Inflammatory macrophage treated with lipopolysaccharide for 1 hour (primary cell): ENCODE measurements around the gene DCHS2.

ENCODE experiments used
- DNase-seq, 2 donors: peaks; one replicate each; pipeline ENCODE4 v3.0.0-alpha.2; 2020 to 2022

Gene DCHS2

DNA sequence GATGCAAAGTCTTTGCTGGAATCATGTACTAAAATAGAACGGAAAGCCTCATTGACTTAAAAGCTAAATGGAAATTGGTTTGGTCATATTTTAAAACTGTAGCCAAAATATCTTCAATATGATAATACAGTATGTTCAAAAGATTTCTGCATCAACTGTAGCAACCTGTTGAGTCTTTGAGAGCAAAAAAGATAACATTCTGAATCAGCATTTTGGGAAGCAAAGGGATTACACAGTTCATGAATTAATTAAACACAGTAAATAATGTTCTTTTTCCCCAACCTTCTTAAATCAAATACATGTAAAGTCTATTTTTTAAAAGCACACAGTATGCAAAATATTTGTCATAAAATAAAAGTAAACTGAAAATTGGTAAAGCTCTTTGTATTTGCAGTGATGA lies 50.5 kb downstream of the DCHS2 start:
- DNase-seq, result no peak

GRCh38 chr4:154439224-154439623 lies 52.4 kb downstream of the DCHS2 start:
- DNase-seq, result no peak

DNA sequence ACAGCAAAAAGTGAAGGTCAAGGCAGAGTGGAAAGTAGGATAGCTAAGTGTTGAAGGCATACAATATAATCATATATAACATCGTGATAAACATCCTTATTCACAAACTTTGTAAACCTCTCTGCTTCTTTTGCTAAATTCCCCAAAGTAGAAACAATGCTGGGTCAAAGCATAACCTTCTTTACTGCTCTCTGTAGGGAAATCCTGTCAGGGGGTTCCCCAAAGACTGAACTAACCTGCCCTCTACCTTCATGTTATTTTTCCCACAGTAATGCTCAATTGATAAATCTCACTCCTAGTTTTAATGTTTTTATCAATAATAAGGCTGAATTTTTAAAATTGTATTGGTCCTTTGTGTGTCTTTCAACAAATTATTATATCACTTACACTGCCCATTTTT lies 55.7 kb downstream of the DCHS2 start:
- DNase-seq, result no peak

DNA sequence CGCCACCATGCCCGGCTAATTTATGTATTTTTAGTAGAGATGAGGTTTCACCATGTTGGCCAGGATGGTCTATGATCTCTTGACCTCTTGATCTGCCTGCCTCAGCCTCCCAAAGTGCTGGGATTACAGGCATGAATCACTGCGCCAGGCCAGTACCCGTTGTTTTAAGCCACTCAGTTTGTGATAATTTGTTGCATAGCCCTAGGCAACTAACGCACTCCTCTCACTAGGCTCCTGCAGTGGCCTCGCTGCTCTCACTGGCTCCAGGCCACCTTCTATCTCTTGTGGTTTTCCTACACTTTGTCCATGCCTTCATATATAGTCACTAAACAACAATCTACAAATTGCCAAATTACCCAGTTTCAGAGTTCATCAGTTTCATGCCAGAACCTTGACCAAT lies 58.1 kb downstream of the DCHS2 start:
- no peak for DNase-seq

- DNase-seq, result no peak
Observed at GRCh38 chr4:154429176-154429575, 62.4 kb downstream of the DCHS2 start.

- no peak for DNase-seq
Observed at GRCh38 chr4:154427149-154427548, 64.5 kb downstream of the DCHS2 start.

GRCh38 chr4:154425514-154425913 lies 66.1 kb downstream of the DCHS2 start:
- no peak for DNase-seq

DNA sequence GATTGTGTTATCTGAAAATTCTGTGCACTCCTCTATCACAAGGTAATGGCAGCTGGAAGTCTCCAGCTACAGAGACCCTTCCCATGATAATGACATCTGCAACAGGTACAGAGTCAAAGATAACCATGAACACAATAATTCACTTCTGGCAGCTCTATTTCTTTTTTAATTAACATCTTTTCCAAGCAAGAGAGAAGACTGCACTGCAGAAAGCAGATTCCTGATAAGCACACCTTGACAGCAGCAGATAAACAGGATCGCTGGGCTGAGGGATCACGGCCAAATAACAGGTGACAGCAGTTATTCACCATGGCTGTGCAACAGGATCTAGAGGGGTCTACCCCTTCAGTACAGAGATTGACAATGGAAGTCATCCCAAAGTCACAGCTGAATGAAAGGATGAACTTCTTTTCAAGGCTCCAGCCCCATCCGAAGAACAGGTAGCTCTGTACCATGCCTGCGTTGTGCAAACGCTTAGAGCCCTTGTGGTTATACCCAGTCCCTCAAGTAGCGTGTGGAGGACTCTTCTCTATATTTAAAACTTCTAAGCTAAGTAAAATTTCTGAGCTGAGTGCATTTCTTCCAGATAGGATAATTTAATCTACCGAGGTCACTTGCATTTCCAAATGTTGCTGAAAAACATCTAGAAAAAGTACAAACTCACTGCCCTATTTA lies 66.7 kb downstream of the DCHS2 start:
- DNase-seq, result no peak

- no peak for DNase-seq
Observed at GRCh38 chr4:154422152-154422551, 69.4 kb downstream of the DCHS2 start.

DNA sequence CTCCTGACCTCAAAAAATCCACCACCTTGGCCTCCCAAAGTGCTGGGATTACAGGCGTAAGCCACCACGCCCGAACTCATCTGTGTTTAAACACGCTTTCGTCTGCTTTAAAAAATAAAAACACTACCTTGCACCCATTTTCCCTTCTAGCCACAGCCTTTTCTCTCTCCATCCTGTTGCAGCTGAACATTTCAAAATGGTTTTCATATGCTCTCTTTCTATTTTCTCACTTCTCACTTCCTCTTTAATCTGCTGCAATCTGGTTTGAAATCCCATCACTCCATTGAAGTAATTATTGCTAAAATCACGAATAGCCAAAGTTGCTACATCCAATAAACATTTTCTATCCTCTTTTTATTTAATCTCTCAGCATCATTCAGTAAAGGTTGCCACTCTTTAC lies 70.0 kb downstream of the DCHS2 start:
- DNase-seq, result no peak

- no peak for DNase-seq
Observed at GRCh38 chr4:154417373-154417673, 74.3 kb downstream of the DCHS2 start.

GRCh38 chr4:154416190-154416547 lies 75.4 kb downstream of the DCHS2 start:
- DNase-seq, result no peak

- no peak for DNase-seq
Observed at GRCh38 chr4:154415313-154415712, 76.3 kb downstream of the DCHS2 start.

DNA sequence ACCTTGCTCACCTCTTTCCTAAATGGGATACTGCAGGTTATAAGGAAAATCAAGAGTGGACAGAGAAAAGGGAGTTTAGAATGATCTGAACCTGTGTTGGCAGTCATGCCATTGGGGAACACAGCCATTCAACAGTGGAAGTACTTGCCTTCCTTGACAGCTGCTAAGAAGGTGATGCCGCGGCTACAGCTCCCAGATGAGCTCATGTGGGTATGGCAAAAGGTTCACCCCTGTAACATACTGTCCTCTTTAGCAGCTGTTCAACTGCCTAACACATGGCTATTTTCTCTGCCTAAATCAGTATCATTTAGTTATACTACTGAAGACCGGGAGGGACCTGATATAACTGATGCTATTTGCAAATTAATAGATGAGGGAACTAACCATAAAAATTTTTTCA lies 76.8 kb downstream of the DCHS2 start:
- no peak for DNase-seq

GRCh38 chr4:154414371-154414770 lies 77.2 kb downstream of the DCHS2 start:
- DNase-seq, result no peak

- no peak for DNase-seq
Observed at GRCh38 chr4:154407443-154407842, 84.2 kb downstream of the DCHS2 start.

DNA sequence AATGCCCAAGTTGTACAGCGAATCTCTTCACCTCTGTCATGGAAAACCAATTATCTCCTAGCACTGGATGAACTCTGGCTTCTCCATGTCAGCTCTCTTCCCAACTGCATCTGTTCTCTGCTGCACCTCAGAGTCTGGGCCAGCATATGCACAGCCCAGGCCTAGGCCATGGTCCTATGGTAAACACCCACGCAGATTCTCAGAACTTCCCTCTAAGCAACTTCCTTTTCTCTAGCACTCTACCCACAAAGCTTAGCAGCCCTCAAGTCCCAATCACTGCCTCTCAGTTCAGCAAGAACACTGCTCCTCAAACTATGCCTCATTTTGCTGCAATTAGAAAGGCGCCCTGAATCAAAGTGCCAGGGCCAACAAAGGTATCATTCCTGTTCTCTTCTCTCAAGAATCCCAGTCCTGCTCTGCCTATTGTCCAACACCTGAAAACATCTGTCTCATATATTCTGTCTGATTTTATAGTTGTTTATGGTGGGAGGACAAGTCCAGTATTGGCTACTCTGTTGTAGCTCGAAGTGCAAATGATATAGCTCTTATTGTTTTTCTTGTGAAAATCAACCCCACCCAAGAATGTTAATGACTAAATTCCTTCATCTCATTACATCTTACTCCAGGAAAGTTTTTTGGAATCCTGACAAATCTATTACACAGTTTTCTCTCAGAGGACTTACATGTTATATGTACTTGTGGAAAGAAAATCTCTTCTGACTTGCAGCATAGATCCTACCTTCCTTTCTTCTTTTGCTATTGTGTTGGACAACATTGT lies 85.4 kb downstream of the DCHS2 start:
- peak; percentile 41 to 47 for DNase-seq

GRCh38 chr4:154399259-154399974 lies 92.2 kb downstream of the DCHS2 start:
- no peak for DNase-seq

DNA sequence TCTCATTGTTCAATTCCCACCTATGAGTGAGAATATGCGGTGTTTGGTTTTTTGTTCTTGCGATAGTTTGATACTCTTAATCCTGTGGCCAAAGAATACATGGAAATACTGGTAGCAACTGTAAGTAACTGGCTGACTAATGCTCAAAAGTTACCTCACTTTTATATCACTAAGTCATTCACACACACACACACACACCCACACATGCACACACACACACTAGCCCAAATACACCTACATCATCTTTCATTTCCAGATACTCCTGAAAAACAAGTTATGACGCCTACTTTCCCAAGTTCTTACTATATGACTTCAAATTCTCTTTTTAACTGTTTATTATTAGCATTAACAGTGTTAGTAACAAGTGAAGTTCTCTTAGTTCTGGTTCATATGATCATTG lies 101.3 kb downstream of the DCHS2 start:
- DNase-seq, result no peak

DNA sequence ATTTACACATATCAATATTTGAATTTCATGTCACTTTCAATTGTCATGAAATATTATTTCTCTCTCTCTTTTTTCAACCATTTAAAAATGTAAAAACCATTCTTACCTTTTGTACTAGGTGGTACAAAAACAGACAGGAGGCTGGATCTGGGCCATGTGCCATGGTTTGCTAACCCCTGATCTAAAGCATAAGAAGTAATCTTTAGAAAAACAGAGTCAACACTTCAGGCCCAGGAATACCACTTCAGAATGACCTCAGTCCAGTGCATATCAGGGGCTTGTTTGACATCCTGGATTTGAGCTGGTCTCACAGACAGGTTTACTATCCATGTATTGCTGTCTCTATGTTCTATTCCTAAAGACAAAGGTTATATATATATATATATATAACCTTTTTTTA lies 102.5 kb downstream of the DCHS2 start:
- DNase-seq, result no peak

DNA sequence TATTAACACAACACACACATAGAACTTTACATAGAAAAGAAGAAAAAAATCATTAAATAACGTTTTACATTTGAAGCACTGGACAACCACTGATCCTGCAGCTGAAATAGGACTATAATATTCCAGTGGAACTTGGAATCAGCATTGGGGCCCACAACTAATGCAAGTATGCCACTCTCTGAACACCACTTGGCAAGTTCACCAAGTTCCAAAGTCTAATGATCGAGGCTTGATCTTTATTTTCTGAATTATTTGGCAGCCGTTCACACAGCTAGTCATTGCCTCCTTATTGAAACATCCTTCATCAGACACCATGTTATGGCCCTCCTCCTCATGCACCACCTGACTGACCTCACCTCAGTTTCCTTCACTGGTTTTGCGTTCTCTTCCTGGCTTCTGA lies 107.6 kb downstream of the DCHS2 start:
- DNase-seq, result no peak

GRCh38 chr4:154376486-154376885 lies 115.1 kb downstream of the DCHS2 start:
- no peak for DNase-seq

- DNase-seq, result no peak
Observed at GRCh38 chr4:154368060-154368459, 123.5 kb downstream of the DCHS2 start.

DNA sequence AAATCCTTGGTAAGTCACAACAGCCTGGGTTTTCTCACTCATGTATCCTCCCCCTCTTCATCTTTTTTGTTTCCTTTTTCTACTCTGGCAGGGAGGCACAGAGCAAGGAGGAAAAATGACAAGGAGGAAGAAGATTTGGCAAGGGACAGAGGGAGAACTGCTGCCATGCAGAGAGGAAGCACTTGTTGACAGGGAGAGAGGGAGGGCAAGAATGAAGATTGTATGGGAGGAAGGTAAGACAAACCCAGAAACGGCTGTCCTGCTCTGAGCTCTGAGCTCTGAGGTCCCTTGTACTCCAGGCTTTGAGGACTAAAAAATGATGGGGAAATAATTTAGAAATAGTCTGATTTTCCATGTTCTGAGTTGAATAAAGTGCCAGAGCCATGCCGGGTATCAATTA lies 123.9 kb downstream of the DCHS2 start:
- no peak for DNase-seq
